Esophagus squamous epithelium (tissue), 5 donors: ENCODE results near the gene ABCB9. TPM values are rescaled to one million over a fixed set of nuclear protein-coding genes. Genes with fewer than 3 reads are reported as not detected.

Experiments
- DNase-seq: peaks from one replicate; lab custom pipeline; 2025; lab: John Stamatoyannopoulos, UW
- H3K27ac ChIP-seq, 4 donors: fragments of 200-600 bp; sonication (generic); one replicate each; pipeline ENCODE4 v1.5.1; 2016 to 2019; ENCODE audit warnings: mild to moderate bottlenecking in 1 of 4
- H3K27me3 ChIP-seq, 4 donors: fragments of 200-600 bp; sonication (generic); 1 replicate in 3 of 4; 2 replicates in 1 of 4; pipeline versions ENCODE4 v1.5.1 to v1.6.0; 2017 to 2021; ENCODE audit warnings: antibody characterized with exemption in 1 of 4
- H3K36me3 ChIP-seq, 3 donors: fragments of 200-600 bp; sonication (generic); one replicate each; pipeline ENCODE4 v1.5.1; 2016 to 2019
- H3K4me1 ChIP-seq, 3 donors: fragments of 200-600 bp; sonication (generic); one replicate each; pipeline ENCODE4 v1.5.1; 2017 to 2019
- H3K4me3 ChIP-seq, 4 donors: fragments of 200-600 bp; sonication (generic); 1 replicate in 3 of 4; 2 replicates in 1 of 4; pipeline ENCODE4 v1.5.1; 2016 to 2019; ENCODE audit warnings: mild to moderate bottlenecking in 2 of 4, moderate library complexity in 1 of 4
- H3K9me3 ChIP-seq, 3 donors: fragments of 200-600 bp; sonication (generic); one replicate each; pipeline ENCODE4 v1.5.1; 2016 to 2019
- POLR2A ChIP-seq, 4 donors: fragments of 450-650 bp; IDR thresholded peaks; one replicate each; pipeline ENCODE4 v1.6.1; 2017; ENCODE audit warnings: antibody characterized with exemption in 4 of 4, mild to moderate bottlenecking in 4 of 4, moderate library complexity in 3 of 4
- WGBS, 2 donors: methylation state at CpG; one replicate each; pipeline ENCODE4 v1.1.5; 2018; 5-methylcytosine and 5-hydroxymethylcytosine counted together
- intact Hi-C: fragments of 100-400 bp; cut with DNase I; formaldehyde crosslinking; loops from one replicate; pipeline ENCODE4 v1.15.0; 2022
- total RNA-seq, 4 donors: library from RNA; depleted of rRNA; stranded (reverse); fragments of >200 nt; gene quantifications; one replicate each; pipeline ENCODE4 v1.1.0, GENCODE V29; 2016
- TF ChIP-seq, protein P1 (sequence below), 6 experiments: fragments of 450-650 bp in 4 of 6; fragments of 200-600 bp in 2 of 6; sonication (generic) in 2 of 6; IDR thresholded peaks; one replicate each; pipeline ENCODE4 v1.5.1; 2016 to 2019; ENCODE audit warnings: antibody characterized with exemption in 6 of 6, mild to moderate bottlenecking in 4 of 6, moderate library complexity in 4 of 6
- donor health status: DM: yes; HTN: yes; CAD: no.

Gene ABCB9
- total RNA-seq, 4 donors from 2014 or later, result 2.9 to 5.5 (median 3.3) TPM

DNA sequence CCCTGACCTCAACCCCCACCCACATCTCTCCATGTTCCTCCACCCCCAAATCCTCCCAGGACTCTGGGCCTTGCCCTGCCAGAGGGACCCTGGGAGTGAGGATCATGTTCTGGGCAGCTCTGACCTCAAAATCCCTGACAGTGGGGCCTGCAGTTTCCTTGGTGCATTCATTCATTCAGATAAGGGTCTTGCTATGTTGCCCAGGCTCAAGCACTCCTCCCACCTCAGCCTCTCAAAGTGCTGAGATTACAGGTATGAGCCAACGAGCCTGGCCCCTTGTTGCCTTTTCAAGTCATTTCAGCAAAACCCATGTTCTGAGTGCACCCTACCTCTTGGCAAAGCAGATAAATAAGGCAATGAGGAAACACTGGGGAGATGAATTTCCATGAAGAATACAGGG is 43.8 kb upstream of the ABCB9 start:
- H3K4me3 ChIP-seq, result no peak overlapping the region
- H3K27me3 ChIP-seq, result no peaks in the 10 kb centered on the region
- no peak for DNase-seq
- TF ChIP-seq, protein P1, sequence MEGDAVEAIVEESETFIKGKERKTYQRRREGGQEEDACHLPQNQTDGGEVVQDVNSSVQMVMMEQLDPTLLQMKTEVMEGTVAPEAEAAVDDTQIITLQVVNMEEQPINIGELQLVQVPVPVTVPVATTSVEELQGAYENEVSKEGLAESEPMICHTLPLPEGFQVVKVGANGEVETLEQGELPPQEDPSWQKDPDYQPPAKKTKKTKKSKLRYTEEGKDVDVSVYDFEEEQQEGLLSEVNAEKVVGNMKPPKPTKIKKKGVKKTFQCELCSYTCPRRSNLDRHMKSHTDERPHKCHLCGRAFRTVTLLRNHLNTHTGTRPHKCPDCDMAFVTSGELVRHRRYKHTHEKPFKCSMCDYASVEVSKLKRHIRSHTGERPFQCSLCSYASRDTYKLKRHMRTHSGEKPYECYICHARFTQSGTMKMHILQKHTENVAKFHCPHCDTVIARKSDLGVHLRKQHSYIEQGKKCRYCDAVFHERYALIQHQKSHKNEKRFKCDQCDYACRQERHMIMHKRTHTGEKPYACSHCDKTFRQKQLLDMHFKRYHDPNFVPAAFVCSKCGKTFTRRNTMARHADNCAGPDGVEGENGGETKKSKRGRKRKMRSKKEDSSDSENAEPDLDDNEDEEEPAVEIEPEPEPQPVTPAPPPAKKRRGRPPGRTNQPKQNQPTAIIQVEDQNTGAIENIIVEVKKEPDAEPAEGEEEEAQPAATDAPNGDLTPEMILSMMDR (IDR thresholded peaks at IDR 0.05), result no peak
- TF ChIP-seq POLR2A (IDR thresholded peaks at IDR 0.05), result no peak
- H3K36me3 ChIP-seq, result peaks cover 3 to 81% (median 3%) of the 10 kb centered on the region in 3 donors
- no peaks in the 10 kb centered on the region for H3K4me1 ChIP-seq
- intact Hi-C loops, result no loop called here
- 75 to 80% methylated on average over 1 of the region's 1 CpG for WGBS, 2 donors
- no peak overlapping the region for H3K27ac ChIP-seq
- H3K9me3 ChIP-seq, result no peaks in the 10 kb centered on the region

GRCh38 chr12:123006977-123007376 is 40.7 kb upstream of the ABCB9 start:
- DNase-seq, result no peak
- Histone ChIP-seq H3K27ac (no peak overlapping the region), H3K27me3 (no peaks in the 10 kb centered on the region), H3K36me3 (peaks cover 3 to 80% (median 6%) of the 10 kb centered on the region in 3 donors), H3K9me3 (no peaks in the 10 kb centered on the region), H3K4me3 (no peak overlapping the region), H3K4me1 (no peaks in the 10 kb centered on the region)
- intact Hi-C loops, result no loop called here
- 82 to 84% methylated on average over 12 of the region's 12 CpGs for WGBS, 2 donors
- TF ChIP-seq POLR2A (IDR thresholded peaks at IDR 0.05), result no peak
- TF ChIP-seq, protein P1 (IDR thresholded peaks at IDR 0.05), result no peak

GRCh38 chr12:123005081-123005626 is 38.9 kb upstream of the ABCB9 start:
- intact Hi-C loops, result no loop called here
- no peaks in the 10 kb centered on the region for H3K9me3 ChIP-seq
- TF ChIP-seq, protein P1 (IDR thresholded peaks at IDR 0.05), result no peak
- TF ChIP-seq POLR2A (IDR thresholded peaks at IDR 0.05), result no peak
- no peaks in the 10 kb centered on the region for H3K4me1 ChIP-seq
- peaks cover 6 to 75% (median 11%) of the 10 kb centered on the region in 3 donors for H3K36me3 ChIP-seq
- DNase-seq, result no peak
- H3K27me3 ChIP-seq, result no peaks in the 10 kb centered on the region
- no peak overlapping the region for H3K27ac ChIP-seq
- H3K4me3 ChIP-seq, result no peak overlapping the region
- 94% methylated on average over 9 to 12 of the region's 22 CpGs for WGBS, 2 donors

DNA sequence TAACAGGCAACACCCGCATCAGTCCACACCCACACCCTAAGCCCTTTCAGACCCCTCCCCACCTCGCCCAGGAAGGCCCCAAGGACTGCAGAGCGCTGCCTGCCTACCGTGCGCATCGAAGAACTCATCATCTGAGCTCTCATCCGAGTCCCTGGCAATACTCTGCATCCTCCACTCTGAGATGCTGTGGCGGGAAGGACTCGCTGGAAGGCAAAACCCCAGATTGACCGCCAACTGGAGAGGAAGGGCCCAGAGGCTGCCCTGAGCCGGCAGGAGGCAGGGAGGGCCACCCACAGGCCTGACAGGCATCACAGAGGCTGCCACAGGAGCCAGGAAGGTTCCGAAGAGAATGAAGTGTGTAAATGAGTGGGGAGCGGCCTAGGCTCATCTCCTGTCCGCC is 38.0 kb upstream of the ABCB9 start:
- Histone ChIP-seq H3K9me3 (no peaks in the 10 kb centered on the region), H3K27me3 (no peaks in the 10 kb centered on the region), H3K4me1 (no peaks in the 10 kb centered on the region), H3K36me3 (peaks cover 6 to 75% (median 11%) of the 10 kb centered on the region in 3 donors), H3K4me3 (no peak overlapping the region), H3K27ac (no peak overlapping the region)
- WGBS, 2 donors, result 89 to 95% methylated on average over 4 to 10 of the region's 14 CpGs
- intact Hi-C loops, result no loop called here
- DNase-seq, result no peak
- TF ChIP-seq, protein P1 (IDR thresholded peaks at IDR 0.05), result no peak
- no peak for TF ChIP-seq POLR2A (IDR thresholded peaks at IDR 0.05)

DNA sequence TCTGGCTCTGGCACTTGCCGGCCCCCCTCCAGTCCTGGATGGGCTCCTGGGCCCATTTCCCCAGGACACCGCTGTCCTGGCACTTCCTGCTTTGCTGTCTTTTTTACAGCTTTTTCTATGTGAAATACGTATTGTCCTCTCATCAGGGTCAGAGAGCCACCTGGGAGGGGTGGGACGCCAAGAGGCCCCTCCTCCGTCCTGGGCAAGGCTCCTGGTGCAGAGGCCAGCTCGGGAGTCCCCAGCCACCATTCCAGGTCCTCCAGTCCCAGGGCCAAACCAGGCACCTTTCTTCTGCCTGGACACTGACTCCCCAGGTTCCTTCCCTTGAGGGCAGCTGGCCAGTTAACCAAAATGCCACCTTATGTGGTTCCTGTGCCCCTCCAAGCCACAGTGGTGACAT is 37.0 kb upstream of the ABCB9 start:
- Histone ChIP-seq H3K4me3 (no peak overlapping the region), H3K27me3 (no peaks in the 10 kb centered on the region), H3K36me3 (peaks cover 6 to 67% (median 11%) of the 10 kb centered on the region in 3 donors), H3K9me3 (no peaks in the 10 kb centered on the region), H3K4me1 (no peaks in the 10 kb centered on the region), H3K27ac (no peak overlapping the region)
- DNase-seq, result no peak
- intact Hi-C loops, result no loop called here
- TF ChIP-seq, protein P1 (IDR thresholded peaks at IDR 0.05), result no peak
- no peak for TF ChIP-seq POLR2A (IDR thresholded peaks at IDR 0.05)
- 76 to 81% methylated on average over 3 to 5 of the region's 6 CpGs for WGBS, 2 donors
